SK-N-MC (cell line): Measurements from ENCODE around the gene UMAD1.

Experiments
- EZH2 ChIP-seq: fragments of 200-600 bp; sonication (generic); IDR thresholded peaks from one replicate; pipeline ENCODE4 v1.6.1; 2017; ENCODE audit warnings: antibody characterized with exemption
- FOXP2 ChIP-seq: optimal IDR thresholded peaks from 2 replicates; pipeline ENCODE3; 2011; ENCODE audit warnings: mild to moderate bottlenecking, moderate library complexity; ENCODE audit not compliant: insufficient read depth; ENCODE audit errors: extremely low read length, control extremely low read depth
- POLR2AphosphoS5 ChIP-seq: IDR thresholded peaks from 2 replicates; pipeline ENCODE4 v1.6.1; 2012; ENCODE audit warnings: mild to moderate bottlenecking, low read depth, low read length, borderline replicate concordance

GRCh38 chr7:7815395-7815794 is 174.8 kb downstream of the UMAD1 start:
- TF ChIP-seq EZH2 (no peak), POLR2AphosphoS5 (no peak), FOXP2 (no peak)
